Mesodermal cell (in vitro differentiated cells): ENCODE data around the gene CDX2.
A peak's percentile ranks its signal among the peaks of the same experiment; 100 is the strongest.

Experiments used
- H3K27ac ChIP-seq: 2 replicates; pipeline ENCODE4 v1.7.0; 2013; ENCODE audit warnings: mild to moderate bottlenecking, low read depth, low read length, moderate library complexity; ENCODE audit not compliant: severe bottlenecking
- H3K36me3 ChIP-seq: 2 replicates; pipeline ENCODE4 v1.7.1; 2013; ENCODE audit warnings: mild to moderate bottlenecking, low read length, moderate library complexity; ENCODE audit not compliant: control insufficient read depth, insufficient read depth
- H3K4me1 ChIP-seq: one replicate; pipeline ENCODE4 v1.7.1; 2013; ENCODE audit warnings: mild to moderate bottlenecking, low read length; ENCODE audit not compliant: insufficient read depth, control insufficient read depth, poor library complexity, severe bottlenecking
- H3K4me3 ChIP-seq: 2 replicates; pipeline ENCODE4 v1.7.0; 2013; ENCODE audit warnings: low read length, control low read depth, mild to moderate bottlenecking; ENCODE audit not compliant: insufficient read depth, poor library complexity, severe bottlenecking; ENCODE audit errors: extremely low read depth
- H3K9me3 ChIP-seq: 2 replicates; pipeline ENCODE4 v1.7.1; 2013; ENCODE audit warnings: mild to moderate bottlenecking, low read length, moderate library complexity; ENCODE audit not compliant: control insufficient read depth
- WGBS, 2 experiments: methylation state at CpG; one replicate each; pipeline ENCODE4 v1.1.5; 2013; ENCODE audit warnings: missing lambda C conversion rate in 2 of 2; ENCODE audit not compliant: insufficient coverage in 2 of 2; 5-methylcytosine and 5-hydroxymethylcytosine counted together

Gene CDX2

DNA sequence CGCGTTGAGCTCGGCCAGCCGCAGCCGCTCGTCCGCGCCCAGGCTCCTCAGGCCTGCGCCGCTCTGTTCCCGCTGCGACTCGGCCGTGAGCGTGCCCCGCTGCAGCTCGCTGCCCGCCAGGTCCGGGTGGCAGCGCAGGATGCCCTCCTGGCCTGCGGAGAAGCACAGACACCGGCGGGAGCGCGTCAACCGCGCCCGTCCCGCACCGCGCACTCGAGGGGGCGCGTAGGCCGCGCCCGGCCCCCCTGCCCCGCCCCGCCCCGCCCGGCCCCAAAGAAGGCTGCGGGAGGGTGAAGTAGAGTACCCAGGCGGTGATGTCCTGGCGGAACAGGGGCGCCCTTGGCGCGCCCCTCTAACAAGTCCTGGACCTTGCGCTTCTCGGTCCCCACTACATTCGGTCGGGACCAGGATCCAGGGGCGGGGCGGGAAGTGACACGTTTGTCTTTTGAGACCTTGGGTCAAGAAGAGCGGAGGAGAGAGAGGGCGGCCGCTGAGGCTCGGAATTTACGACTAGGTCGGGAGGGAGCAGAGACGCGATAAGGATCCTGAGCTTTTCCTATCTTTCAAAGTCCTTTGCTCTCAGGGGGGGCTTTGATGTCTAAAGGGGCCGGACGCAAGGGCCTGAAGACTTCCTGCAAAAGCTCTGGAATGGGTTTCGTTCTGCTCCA lies 9.3 kb upstream of the CDX2 start:
- no peaks in the 10 kb centered on the region for H3K4me1 ChIP-seq
- WGBS, 2 experiments, result 1% methylated on average over 40 to 48 of the region's 65 CpGs
- H3K9me3 ChIP-seq, result no peaks in the 10 kb centered on the region
- no peak overlapping the region for H3K27ac ChIP-seq
- H3K4me3 ChIP-seq, result peak overlapping the region; percentile 14
- H3K36me3 ChIP-seq, result no peaks in the 10 kb centered on the region

DNA sequence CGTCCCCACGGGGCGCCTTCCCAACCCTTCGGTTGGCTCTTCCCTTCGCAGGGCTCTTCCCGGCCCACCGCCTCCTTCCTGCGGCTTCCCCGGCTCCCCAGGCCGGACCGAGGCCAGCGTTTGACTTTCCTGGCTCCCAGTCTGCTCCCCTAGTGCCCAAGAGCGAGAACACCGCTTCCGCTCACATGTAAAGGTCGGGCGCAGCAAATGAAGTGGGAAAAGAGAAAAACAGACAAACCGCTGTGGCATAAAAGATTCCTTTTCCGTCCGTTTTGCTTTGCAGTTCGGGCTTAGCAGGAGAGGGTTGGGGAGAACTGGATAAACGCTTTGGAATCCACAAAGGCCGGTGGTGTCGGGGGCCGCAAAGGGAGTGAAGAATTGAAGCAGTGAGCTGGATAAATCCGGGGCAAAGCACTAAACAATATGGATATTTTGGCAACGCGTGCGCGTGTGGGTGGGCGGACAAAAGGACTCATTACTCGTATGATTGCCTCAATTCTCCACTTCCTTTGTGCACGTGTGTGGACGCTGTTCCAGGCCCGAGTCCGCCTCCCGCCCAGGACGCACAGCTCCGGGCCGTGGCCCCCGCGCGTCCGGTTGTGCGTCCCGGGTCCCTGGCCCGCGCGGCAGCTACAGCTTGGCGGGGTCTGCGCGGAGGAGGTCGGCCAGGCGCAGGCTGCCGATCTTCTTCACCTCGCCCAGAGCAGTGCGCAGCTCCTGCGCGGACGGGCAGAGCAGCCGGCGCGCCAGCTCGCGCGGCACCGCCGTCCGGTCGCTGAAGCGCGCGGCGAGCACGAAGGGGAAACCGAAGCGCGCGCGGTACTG lies 8.6 kb upstream of the CDX2 start:
- no peaks in the 10 kb centered on the region for H3K9me3 ChIP-seq
- H3K4me1 ChIP-seq, result no peaks in the 10 kb centered on the region
- H3K4me3 ChIP-seq, result peak overlapping the region; percentile 14
- H3K27ac ChIP-seq, result peak overlapping the region; percentile 33
- 1% methylated on average over 69 to 70 of the region's 80 CpGs for WGBS, 2 experiments
- no peaks in the 10 kb centered on the region for H3K36me3 ChIP-seq

DNA sequence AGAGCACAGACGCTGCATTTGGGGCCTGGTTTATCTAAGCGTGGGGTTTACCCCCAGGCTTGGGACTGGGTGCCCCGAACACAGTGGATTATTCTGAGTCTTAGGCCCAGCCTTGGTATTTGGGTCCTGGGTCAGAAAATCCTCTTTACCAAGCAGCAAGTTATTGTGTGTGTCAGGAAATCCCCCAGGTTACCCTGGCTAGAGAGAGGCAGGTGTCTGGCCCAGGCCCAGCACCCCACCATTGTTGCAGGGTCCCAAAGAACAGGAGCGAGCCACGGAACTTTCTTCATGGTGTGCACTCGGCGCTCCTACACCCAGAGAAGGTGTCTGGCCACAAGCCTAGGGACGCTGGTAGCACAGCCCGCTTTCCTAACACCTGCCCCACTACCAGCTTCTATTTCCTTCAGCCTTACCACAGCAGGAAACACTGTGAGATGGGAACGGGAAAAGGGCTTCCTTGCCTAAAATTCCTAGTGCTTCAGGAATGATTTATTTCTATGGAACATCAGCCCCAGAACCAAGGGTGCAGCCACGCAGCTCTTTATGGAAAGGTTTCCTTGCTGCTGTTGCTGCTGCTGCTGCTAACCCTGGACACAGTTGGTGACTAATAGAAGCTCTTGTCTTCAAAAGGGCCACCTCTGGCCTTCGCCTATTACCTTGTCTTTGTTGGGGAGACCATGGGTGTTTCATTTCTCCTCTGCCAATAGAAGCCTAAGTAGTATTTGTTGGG lies 7.4 kb upstream of the CDX2 start:
- Histone ChIP-seq H3K4me3 (no peak overlapping the region), H3K4me1 (peaks cover 3% of the 10 kb centered on the region), H3K9me3 (no peaks in the 10 kb centered on the region), H3K27ac (no peak overlapping the region), H3K36me3 (no peaks in the 10 kb centered on the region)
- WGBS, 2 experiments, result 4 to 5% methylated on average over 5 to 11 of the region's 12 CpGs

DNA sequence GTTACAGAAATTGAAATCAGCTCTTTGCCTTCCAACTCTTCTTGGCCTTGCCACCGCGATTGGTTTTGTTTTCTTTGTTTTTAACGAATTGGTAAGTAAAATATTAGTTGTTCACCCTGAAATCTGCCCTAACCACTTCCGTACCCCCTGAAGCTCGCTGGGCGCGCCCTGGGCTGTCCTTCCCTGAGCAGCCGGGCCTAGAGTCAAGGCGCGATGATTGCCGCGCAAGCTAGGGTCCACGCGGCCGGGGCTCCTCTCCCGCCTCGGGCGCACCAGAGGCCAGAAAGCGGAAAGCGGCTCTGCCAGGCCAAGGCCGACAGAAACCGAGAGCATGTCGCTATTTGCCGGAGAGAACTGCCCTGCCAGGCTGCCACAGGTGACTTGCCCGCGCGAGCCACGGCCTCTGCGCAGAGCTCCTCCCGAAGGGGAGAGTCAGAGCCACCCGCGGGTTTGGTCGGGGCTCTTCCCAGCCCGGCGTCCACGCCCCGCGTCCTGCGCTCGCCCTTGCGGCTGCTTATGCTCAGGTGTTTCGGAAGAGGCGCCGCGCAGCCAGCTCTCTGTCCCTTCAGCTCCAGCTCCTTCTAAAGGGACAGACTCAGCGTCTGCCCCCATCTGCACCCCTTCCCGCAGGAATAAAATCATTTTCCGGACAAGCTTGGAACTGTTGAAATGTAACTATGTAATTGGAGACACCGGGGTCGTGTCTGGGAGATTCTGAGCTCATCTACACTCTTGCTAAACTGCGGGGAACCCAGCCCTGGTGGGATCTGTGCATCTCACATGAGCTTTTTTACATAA lies 6.6 kb upstream of the CDX2 start:
- no peaks in the 10 kb centered on the region for H3K9me3 ChIP-seq
- 2 to 3% methylated on average over 36 to 46 of the region's 51 CpGs for WGBS, 2 experiments
- peaks cover 6% of the 10 kb centered on the region for H3K4me1 ChIP-seq

DNA sequence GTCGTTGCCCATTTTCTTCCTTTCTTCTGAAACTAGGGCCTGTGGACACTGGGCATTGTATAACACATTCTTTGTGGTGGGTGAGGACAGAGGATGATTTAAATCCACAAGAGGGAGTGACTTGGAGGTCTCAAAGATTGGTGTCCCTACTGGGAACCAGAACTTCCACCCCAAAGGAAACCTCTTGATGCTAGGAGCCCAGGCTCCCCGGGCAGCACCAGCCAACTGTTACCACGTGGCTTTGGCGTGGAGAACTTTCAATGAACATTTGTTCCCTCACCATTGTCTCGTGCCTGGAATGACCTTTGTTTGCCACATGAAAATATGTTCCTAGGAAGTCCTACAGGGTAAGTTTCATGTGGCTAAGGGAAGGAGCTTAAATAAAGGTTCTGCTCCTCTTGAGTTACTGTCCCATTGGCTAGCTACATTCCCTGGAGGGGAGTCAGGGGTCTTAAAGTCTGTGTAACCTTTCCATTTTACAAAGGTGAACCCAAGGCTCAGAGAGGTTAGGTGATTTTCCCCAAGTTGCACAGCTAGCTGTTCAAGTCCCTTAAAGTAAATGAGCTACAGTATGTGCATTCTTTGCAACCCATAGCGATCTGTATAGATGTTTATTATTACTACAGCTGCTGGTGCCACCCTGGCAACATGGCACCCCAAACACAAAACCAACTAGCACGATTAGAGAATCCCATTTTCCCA lies 5.0 kb upstream of the CDX2 start:
- Histone ChIP-seq H3K4me1 (peaks cover 6% of the 10 kb centered on the region), H3K9me3 (no peaks in the 10 kb centered on the region), H3K36me3 (no peaks in the 10 kb centered on the region), H3K4me3 (no peak overlapping the region), H3K27ac (no peak overlapping the region)
- 14 to 20% methylated on average over 4 to 6 of the region's 7 CpGs for WGBS, 2 experiments

More for the DNA sequence above, 6.6 kb upstream of the CDX2 start:
- H3K27ac ChIP-seq, result no peak overlapping the region
- H3K36me3 ChIP-seq, result no peaks in the 10 kb centered on the region
- H3K4me3 ChIP-seq, result no peak overlapping the region

DNA sequence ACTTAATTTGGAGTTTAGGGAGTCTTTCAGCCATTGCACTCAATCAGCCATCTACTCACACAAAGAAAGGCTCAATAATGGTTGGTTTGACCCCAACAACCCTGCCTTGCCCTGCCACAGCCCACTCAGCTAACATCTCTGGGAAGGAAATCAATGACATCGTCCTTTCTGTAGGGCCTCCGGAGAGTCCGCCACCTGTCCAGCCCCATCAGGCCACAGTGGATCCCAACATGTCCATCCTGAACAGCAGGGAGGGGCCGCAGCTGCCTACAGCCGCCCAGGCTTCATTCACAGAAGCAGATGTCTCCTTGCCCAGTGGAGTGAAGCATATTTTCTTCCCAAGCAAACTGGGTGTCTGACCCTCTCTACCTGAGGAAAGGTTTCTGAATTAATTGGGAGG lies 4.2 kb upstream of the CDX2 start:
- peaks cover 8% of the 10 kb centered on the region for H3K4me1 ChIP-seq
- no peaks in the 10 kb centered on the region for H3K9me3 ChIP-seq
- 54 to 61% methylated on average over 5 of the region's 5 CpGs for WGBS, 2 experiments
- H3K27ac ChIP-seq, result no peak overlapping the region
- H3K4me3 ChIP-seq, result no peak overlapping the region
- no peaks in the 10 kb centered on the region for H3K36me3 ChIP-seq

DNA sequence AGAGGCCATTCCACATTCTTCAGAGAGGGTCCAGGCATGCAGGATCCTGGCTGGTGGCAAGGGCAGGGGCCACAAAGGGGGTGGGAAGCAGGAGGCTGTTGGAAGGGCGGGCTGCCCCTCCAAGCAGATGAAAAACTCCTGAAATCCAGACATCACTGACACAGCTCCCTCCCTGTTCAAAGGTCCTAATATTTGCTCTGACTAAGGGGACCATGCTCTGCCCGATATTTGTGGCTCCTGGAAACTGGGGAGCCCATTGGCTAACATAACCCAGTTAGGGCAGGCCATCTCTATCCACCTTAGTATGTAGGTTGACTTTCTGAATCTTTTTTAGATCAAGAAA lies 3.3 kb upstream of the CDX2 start:
- H3K4me3 ChIP-seq, result no peak overlapping the region
- H3K27ac ChIP-seq, result peak overlapping the region; percentile 2
- H3K36me3 ChIP-seq, result no peaks in the 10 kb centered on the region
- peaks cover 10% of the 10 kb centered on the region for H3K4me1 ChIP-seq
- 71 to 73% methylated on average over 2 of the region's 2 CpGs for WGBS, 2 experiments
- H3K9me3 ChIP-seq, result no peaks in the 10 kb centered on the region

DNA sequence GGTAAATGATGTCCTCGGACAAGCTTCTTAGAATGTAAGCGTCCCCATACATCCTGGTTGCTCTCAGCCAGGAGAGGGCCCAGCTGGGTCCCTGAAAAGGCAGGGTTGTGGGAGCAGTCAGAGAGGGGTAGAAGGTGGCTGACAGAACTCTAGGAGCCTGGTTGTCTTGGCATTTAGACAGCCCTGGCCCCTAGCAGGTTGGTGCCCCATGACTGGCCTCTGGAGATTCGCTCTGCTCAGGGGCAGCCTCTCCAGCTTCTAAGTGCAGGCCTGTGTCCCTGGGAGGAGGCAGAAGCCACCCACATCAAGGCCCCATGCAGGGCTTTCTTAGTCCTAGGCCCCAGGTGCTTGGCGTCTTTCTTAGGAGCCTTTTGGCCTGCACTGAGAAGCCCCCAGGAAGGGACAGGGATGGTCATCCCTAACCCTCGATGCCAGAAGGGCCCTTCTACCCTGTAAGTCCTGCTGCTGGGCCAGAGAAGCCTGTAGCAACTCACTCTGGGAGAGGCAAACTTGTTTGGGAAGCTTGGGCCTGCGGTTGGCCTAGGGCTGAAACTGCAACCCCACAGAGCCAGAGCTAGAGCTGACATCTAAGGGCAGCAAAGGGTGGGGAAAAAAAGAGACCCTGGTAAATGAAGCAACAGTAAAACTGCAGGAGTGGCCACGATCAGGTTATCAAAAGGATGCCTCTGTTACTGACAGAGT lies 2.8 kb upstream of the CDX2 start:
- Histone ChIP-seq H3K4me3 (no peak overlapping the region), H3K36me3 (no peaks in the 10 kb centered on the region), H3K27ac (peak overlapping the region; percentile 64), H3K9me3 (no peaks in the 10 kb centered on the region), H3K4me1 (peaks cover 10% of the 10 kb centered on the region)
- 22 to 24% methylated on average over 5 to 7 of the region's 7 CpGs for WGBS, 2 experiments

DNA sequence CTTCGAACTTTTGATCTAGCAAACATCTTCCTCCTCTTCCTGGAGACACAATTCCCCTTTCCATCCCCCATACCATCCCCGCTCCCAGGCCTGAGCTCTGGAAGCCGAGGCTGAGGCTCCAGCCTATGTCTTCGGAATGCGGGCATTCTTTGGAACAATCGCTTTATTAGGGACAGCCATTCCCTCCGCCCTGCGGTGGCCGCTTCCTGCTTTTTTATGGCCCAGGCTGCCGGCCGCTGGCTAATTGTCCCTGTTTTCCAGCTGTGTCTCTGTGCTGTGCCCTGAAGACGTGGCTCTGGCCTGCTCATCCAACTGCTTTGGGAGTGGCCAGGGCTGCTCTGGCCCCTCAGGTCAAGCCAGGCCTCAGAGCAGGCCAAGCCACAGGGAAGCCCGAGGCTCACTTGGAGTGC lies 2.1 kb upstream of the CDX2 start:
- Histone ChIP-seq H3K36me3 (no peaks in the 10 kb centered on the region), H3K4me1 (peaks cover 15% of the 10 kb centered on the region), H3K4me3 (no peak overlapping the region), H3K27ac (peak overlapping the region; percentile 64), H3K9me3 (no peaks in the 10 kb centered on the region)
- WGBS, 2 experiments, result 2% methylated on average over 12 of the region's 13 CpGs
